PC-9 (cell line): ENCODE data around the gene USHBP1.

ENCODE experiments used
- EZH2 ChIP-seq: fragments of 200-600 bp; sonication (generic); IDR thresholded peaks from 2 replicates; pipeline ENCODE4 v1.8.0; 2017; ENCODE audit warnings: antibody characterized with exemption, low read depth
- TF ChIP-seq, protein P1 (sequence below): fragments of 200-600 bp; sonication (generic); conservative IDR thresholded peaks from 2 replicates; pipeline ENCODE4 v1.6.1; 2017; ENCODE audit warnings: mixed run types, antibody characterized with exemption, mild to moderate bottlenecking, moderate library complexity

DNA sequence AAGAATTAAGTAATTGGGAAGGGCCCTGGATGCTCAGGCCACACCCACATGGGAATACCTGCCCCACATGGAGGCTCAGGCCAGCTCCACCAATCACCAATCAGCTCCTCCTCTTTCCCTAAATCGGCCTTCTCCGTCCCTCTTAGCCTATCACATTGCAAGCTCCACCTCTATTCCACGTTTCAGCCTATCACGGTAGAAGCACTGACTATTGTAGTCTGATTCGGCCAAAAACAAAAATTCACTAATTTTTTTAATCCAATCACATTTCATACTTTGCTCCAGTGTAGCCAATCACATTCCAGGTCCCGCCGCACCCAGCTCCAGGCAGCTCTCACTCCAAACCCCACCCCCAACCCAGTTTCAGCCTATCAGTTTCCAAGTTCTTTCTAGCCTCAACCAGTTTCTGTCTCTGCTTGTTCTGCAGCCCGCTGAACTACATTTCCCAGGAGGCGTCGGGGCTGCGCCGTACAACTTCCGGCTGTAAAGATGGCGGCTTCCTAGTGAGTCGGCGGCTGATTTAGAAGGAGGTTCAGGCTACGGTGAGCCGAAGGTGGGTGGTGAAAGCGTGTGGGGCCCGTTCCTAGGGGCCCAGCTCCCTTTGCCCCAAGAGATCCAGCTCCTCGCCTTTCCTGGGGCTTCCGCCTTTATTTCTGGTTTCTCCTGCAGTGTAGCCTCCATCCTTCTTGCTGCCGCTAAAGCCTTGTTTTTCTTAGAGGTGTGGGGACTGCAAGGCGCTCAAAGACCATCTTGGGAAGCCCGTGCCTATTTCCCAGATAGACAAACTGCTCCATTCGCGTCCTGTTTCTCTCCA, 2.6 kb upstream of the USHBP1 start, which contains the start of gene BABAM1:
- TF ChIP-seq, protein P1, sequence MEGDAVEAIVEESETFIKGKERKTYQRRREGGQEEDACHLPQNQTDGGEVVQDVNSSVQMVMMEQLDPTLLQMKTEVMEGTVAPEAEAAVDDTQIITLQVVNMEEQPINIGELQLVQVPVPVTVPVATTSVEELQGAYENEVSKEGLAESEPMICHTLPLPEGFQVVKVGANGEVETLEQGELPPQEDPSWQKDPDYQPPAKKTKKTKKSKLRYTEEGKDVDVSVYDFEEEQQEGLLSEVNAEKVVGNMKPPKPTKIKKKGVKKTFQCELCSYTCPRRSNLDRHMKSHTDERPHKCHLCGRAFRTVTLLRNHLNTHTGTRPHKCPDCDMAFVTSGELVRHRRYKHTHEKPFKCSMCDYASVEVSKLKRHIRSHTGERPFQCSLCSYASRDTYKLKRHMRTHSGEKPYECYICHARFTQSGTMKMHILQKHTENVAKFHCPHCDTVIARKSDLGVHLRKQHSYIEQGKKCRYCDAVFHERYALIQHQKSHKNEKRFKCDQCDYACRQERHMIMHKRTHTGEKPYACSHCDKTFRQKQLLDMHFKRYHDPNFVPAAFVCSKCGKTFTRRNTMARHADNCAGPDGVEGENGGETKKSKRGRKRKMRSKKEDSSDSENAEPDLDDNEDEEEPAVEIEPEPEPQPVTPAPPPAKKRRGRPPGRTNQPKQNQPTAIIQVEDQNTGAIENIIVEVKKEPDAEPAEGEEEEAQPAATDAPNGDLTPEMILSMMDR: no peak
- TF ChIP-seq EZH2: no peak
